ENCODE results near the gene WIZ.

DNA sequence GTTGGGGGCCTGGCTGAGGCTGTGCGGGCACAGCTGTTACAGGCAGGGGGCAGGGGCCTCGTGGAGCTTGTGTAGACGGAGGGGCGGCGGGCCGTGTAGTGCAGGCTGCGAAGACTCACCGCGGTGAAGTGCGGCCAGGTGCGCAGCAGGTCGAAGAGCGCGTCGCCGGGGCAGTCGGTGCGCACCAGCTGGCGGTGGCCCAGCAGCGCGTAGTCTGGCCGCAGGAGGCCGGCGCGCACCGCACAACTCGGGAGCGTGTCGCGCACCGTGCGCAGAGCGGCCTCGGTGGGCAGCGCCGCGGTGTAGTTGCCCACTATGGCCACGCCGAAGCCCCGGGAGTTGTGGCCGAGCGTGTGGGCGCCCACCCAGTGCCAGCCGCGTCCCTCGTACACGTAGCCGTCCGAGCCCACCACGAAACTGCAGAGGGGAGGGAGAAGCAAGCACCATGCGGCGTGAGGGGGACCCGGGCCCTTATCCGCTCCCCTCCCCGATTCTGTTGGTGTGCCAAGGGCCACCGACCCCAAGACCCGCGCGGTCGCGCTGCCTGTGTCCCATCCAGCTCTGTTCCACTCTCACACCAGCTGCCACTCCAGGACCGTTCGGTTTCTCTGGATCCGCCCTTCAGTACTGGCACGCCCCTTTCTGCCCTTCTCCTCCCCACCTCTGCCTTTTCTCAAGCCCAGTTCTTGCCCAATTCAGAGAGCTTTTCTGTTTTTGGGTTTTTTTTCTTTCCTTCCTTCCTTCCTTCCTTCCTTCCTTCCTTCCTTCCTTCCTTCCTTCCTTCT lies 19.9 kb upstream of the WIZ start:
- TF ChIP-seq, protein P1, sequence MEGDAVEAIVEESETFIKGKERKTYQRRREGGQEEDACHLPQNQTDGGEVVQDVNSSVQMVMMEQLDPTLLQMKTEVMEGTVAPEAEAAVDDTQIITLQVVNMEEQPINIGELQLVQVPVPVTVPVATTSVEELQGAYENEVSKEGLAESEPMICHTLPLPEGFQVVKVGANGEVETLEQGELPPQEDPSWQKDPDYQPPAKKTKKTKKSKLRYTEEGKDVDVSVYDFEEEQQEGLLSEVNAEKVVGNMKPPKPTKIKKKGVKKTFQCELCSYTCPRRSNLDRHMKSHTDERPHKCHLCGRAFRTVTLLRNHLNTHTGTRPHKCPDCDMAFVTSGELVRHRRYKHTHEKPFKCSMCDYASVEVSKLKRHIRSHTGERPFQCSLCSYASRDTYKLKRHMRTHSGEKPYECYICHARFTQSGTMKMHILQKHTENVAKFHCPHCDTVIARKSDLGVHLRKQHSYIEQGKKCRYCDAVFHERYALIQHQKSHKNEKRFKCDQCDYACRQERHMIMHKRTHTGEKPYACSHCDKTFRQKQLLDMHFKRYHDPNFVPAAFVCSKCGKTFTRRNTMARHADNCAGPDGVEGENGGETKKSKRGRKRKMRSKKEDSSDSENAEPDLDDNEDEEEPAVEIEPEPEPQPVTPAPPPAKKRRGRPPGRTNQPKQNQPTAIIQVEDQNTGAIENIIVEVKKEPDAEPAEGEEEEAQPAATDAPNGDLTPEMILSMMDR (IDR thresholded peaks at IDR 0.05): no peak
- no peak for TF ChIP-seq POLR2A (IDR thresholded peaks at IDR 0.05)
